ENCODE measurements around the gene URI1. TPM values are rescaled to one million over a fixed set of nuclear protein-coding genes. Genes with fewer than 3 reads are reported as not detected.

The URI1 gene
- total RNA-seq, 1 donor from 2014 or later = 45.4 TPM

DNA sequence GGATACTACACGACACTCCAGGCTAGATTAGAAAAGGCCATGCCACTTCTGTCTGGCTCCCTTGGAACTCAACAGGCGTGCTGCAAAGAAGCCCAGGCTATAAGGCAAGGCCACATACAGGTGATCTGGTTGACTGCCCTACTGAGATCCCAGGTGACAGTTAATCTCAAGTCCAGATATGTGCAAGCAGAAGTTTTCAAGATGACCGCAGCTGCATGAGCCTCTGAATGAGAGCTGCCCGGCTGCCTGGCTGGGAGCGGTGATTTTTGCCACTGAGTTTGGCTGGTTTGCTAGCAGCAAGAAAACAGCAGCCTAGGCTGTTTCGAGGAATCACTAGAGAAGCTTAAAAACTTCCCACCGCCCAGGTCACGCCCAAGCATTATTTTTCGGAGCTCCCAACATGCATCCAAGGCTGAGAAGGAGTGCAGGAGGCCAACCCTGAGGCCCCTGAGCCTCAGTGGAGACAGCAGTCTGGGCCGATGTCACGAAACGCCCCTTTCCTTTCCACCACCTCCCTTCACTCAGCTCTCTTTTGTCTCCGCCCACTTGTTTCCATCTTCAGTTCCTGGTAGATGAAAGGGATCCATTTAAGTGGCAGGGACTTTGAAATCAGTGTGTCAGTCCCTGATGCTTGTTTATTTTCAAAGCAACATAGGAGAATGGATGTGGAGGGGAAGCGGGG is 14.0 kb upstream of the URI1 start:
- TF ChIP-seq, protein P1, sequence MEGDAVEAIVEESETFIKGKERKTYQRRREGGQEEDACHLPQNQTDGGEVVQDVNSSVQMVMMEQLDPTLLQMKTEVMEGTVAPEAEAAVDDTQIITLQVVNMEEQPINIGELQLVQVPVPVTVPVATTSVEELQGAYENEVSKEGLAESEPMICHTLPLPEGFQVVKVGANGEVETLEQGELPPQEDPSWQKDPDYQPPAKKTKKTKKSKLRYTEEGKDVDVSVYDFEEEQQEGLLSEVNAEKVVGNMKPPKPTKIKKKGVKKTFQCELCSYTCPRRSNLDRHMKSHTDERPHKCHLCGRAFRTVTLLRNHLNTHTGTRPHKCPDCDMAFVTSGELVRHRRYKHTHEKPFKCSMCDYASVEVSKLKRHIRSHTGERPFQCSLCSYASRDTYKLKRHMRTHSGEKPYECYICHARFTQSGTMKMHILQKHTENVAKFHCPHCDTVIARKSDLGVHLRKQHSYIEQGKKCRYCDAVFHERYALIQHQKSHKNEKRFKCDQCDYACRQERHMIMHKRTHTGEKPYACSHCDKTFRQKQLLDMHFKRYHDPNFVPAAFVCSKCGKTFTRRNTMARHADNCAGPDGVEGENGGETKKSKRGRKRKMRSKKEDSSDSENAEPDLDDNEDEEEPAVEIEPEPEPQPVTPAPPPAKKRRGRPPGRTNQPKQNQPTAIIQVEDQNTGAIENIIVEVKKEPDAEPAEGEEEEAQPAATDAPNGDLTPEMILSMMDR (conservative IDR thresholded peaks at IDR 0.05; ENCODE audit: low read depth, low read length) = no peak
- H3K4me3 ChIP-seq (ENCODE audit: low read depth, low read length) = no peak overlapping the region
- DNase-seq (ENCODE audit: low read depth) = no peak

DNA sequence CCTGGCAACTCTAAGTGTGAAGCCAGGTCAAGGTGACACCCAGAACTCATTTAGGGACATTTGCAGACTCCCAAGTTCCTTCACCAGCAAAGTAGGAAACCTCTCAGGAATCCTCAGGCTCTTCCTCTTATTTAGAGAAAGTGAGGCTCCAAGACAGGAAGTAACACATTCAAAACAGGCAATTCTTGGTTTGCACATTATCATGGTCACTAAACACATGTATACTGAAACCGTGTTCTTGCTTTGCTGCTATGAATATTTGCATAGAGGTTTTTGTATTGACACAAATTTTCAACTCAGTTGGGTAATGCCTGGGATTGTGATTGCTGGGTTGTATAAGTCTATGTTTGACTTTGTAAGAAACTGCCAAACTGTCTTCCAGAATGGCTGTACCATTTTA is 13.2 kb upstream of the URI1 start:
- DNase-seq (ENCODE audit: low read depth) = no peak
- H3K4me3 ChIP-seq (ENCODE audit: low read depth, low read length) = no peak overlapping the region
- TF ChIP-seq, protein P1 (conservative IDR thresholded peaks at IDR 0.05; ENCODE audit: low read depth, low read length) = no peak

DNA sequence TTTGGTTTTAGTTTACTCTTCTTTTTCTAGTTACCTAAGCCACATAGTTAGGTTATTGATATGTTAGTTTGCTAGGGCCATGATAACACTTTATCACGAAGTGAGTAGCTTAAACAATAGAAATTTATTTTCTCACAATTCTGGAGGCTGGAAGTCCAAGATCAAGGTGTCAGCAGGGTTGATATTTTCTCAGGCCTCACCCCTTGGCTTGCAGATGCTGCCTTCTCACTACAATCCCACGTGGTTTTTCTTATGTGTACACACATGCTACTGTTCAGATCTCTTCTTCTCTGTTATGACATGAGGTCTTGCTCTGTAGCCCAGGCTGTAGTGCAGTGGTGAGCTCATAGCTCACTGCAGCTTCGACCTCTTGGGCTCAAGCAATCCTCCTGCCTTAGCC is 7.8 kb upstream of the URI1 start:
- no peak for DNase-seq (ENCODE audit: low read depth)
- TF ChIP-seq, protein P1 (conservative IDR thresholded peaks at IDR 0.05; ENCODE audit: low read depth, low read length) = no peak
- H3K4me3 ChIP-seq (ENCODE audit: low read depth, low read length) = no peak overlapping the region

DNA sequence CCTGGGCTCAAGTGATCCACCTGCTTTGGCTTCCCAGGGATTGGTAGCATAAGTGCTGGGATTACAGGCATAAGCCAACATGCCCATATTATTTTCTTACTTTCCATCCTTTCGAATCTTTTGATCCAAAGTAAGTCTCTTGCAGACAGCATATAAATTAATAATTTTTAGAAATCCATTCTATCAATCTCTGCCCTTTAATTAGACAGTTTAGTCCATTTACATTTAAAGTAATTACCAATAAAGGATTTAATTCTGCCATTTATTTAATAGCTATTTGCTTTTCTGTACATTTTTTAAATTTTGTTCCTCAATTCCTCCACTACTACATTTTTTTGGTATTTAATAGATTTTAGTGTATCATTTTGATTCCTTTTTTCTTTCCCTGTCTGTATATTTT is 7.3 kb upstream of the URI1 start:
- TF ChIP-seq, protein P1 (conservative IDR thresholded peaks at IDR 0.05; ENCODE audit: low read depth, low read length) = no peak
- no peak for DNase-seq (ENCODE audit: low read depth)
- no peak overlapping the region for H3K4me3 ChIP-seq (ENCODE audit: low read depth, low read length)

DNA sequence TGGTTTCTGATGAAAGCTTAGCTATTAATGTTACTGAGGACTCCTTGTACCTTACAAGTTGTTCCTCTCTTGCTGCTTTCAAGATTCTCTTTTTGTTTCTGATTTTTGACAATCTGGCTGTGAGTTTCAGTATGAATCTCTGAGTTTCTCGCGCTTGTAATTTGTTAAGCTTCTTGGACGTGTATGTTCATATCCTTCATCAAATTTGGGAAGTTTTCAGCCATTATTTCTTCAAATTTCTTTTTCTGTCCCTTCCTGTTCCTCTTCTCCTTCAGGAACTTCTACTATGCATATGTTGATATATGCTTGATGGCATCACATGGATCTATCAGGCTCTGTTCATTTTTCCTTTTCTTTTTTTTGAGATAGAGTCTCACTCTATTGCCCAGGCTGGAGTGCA is 5.6 kb upstream of the URI1 start:
- TF ChIP-seq, protein P1 (conservative IDR thresholded peaks at IDR 0.05; ENCODE audit: low read depth, low read length) = no peak
- no peak for DNase-seq (ENCODE audit: low read depth)
- no peak overlapping the region for H3K4me3 ChIP-seq (ENCODE audit: low read depth, low read length)

DNA sequence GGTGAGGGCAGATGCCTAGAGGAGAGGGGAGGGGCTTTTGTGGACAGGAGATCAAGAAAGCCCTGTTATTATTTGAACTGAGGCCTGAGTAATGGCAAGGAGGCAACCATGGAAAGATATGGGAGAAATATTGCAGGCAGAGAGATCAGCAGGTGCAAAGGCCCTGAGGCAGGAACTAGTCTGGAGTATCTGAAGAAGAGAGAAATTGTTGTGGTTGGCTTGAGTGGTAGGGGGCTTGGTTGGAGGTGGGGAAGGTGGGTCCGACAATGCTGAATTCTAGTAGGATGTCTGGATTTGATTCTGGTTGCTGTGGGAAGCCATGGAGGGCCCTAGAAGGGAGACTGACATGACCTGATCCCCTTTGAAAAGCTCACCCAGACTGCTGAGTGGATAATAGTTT is 2.4 kb upstream of the URI1 start:
- no peak for DNase-seq (ENCODE audit: low read depth)
- H3K4me3 ChIP-seq (ENCODE audit: low read depth, low read length) = no peak overlapping the region
- TF ChIP-seq, protein P1 (conservative IDR thresholded peaks at IDR 0.05; ENCODE audit: low read depth, low read length) = no peak

DNA sequence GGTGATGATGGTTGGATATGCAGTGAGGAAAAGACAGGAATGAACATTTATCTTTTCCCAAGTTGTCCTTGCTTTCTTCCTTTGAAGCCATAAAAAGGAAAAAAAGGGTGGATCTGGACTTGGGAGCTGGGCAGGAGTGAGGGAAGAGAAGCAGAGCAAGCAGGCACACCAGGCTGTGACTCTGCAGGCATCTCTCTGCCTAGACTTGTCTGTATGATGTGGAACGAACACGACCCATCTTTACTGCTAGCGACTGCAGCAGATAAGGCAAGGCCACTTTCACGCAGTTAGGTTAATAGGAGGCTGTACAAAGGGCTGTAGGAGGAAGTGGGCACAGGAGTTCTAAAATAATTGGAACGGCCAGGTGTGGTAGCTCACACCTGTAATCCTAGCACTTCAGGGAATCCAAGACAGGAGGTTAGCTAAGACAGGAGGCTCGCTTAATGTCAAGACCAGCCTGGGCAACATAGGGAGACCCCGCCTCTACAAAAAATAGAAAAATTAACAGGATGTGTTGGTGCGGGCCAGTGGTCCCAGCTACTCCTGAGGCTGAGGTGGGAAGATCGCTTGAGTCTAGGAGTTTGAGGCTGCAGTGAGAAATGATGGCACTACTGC is 961 bp upstream of the URI1 start:
- no peak overlapping the region for H3K4me3 ChIP-seq (ENCODE audit: low read depth, low read length)
- no peak for DNase-seq (ENCODE audit: low read depth)
- TF ChIP-seq, protein P1 (conservative IDR thresholded peaks at IDR 0.05; ENCODE audit: low read depth, low read length) = no peak

Measured in epithelial cell of proximal tubule (primary cell).